Activated effector memory CD4-positive, alpha-beta T cell treated with Interleukin-2 at 50 U/mL for 16 hours (primary cell): ENCODE data around the gene ACOXL.
"Not testable (repeated sequence)": the region's sequence is repeated elsewhere in the genome, so short reads cannot be mapped to it uniquely, and the experiment has no call there.

ENCODE experiments used
- DNase-seq: peaks from one replicate; pipeline ENCODE4 v3.0.0-alpha.2; 2020

Gene ACOXL

DNA sequence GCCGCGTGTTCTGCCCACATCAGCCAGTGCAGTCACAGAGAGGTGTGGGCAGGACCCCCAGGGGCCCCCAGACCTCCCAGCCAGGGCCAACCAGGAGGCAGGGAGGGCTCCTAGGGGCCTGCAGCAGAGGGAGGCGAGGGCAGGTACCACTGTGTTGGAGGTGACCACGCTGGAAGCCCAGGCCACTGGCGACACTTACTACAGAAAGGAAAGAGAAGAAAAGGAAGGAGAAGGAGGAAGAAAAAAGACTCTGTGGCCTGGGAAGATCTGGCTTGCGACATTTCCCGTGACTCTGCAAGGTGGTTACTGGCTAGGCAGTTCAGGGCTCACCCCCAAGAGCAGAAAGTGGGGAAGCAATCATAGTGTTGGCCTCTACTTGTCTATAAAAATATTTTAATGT, 290.3 kb downstream of the ACOXL start:
- DNase-seq = no peak

DNA sequence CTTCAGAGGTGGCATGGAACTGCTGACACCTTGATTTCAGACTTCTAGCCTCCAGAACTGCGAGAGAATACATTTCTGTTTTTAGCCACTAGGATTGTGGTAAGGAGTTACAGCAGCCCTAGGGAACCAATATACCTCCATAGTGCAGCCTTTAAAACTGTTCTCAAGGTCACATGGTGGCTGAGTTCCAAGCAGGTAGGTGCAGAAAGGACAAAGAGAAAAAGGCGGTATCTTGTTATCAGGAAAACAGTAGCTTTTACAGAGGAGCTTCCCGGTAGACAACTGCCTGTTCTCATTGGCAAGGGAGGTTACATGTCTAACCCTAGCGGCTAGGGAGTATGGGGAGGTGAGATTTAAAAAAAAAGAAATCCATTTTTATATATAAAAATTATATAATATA, 292.1 kb downstream of the ACOXL start:
- no peak for DNase-seq

DNA sequence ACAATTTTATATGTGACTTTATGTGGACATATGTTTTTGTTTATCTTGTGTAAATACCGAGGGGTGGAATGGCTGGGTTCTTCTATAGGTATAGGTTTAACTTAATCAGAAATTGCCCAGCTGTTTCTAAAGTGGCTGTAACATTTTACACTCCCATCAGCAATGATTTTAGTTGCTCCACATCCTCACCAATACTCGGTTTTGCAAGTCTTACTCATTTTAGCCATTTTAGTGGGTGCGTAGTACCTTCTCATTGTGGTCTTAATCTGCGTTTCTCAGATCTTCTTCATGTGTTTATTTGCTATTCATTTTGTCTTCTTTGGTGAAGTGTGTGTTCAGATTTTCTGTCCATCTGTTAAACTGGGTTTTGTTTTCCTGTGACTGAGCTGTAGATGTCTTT, 292.9 kb downstream of the ACOXL start:
- no peak for DNase-seq

DNA sequence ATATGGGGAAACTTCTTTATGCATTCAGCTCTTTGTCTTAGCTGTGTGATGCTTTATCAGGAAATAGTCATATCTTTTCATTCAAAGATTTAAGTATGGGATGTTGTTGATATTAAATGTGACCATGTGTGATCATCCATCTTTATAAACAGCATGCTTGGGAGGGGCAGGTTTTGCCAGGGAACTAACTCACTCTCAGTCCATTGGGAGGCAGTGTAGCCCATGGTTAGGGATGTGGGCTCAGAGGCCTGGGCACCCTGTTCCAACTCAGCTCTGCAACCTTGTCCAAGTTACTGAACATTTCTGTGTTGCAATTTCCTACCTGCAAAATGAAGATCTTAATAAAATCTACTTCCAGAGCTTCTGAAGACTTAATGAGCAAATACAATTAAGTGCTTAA, 296.3 kb downstream of the ACOXL start:
- no peak for DNase-seq

DNA sequence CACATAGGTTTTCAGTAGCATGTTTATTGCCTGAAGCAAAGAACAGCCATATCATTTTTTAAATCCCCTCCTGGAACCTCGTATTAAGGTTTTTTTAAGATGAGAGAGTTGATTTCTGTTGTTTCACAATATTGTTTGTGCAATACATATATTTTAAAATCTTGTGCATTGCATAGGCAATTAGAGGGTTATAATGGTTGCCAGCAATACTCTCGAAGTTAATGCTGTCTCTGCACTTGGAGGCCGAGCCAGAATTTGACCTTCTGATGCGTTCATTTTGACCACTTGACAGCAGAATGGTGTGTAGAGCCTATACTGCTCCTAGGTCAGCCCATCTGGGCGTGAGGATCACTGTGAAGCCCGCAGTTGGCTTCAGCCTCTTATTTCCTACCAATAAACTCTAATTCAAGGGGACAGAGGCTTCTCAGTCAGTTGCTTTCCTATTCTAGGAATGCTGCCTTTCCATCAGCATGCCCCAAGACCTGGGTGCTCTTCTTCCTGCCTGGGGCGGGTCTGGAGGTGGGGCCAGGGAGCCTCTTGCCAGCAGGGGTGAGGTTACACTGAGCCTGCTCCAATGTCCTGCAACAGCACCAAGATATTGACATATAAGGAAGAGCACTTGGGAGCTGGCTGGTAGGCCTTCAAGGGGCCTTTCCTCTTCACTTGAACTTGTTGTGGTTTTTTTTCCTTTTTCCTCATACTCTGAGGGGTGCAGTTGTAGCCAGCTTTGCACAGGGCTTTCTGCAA, 297.0 kb downstream of the ACOXL start:
- DNase-seq = no peak

DNA sequence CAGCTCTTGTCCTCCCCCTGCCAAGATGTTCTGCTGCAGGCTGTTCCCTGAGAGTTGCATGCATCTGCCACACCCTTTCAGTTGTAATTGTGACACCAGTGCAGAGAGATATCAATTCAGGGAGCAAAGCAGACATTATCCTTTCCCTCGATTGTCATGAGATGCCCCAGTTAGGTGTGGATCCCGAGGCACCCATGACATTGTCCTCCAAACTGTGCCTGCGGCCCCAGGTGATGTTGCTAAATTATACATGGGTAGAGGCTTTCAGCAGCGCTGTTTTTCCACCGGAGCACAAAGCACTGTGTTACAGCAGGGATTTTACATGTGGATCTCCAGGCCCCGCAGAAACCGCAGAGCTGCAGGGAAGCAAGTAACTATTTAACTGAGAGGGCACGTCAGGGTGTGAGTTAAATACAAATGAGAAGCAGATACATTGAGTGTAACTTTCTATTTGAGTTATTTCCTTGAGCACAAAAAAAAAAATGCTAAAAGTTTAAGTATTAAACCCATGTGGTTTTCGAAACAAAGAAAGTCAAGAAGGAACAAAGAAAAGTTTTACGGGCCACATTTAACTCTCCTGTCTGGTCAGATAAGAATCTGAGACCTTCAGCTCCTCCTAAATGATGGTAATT, 298.0 kb downstream of the ACOXL start:
- no peak for DNase-seq

DNA sequence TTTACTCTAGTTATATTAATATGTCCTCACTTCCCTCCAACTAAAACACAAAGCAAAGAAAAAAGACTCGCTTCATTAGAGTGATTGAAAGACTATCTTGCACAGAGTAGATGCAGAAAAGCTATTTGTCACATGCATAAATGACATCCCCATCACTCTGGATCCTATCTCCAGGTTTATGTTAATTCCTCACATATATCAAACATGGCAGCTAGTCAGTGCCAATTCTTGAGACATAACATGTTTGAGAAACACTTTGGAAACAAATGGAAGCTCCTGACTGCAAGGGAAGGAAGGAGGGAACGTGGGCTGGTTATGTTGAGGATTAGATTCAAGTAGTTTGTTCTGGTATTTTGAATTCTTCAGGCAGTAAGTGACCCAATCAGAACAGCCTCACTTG, 298.6 kb downstream of the ACOXL start:
- no peak for DNase-seq

DNA sequence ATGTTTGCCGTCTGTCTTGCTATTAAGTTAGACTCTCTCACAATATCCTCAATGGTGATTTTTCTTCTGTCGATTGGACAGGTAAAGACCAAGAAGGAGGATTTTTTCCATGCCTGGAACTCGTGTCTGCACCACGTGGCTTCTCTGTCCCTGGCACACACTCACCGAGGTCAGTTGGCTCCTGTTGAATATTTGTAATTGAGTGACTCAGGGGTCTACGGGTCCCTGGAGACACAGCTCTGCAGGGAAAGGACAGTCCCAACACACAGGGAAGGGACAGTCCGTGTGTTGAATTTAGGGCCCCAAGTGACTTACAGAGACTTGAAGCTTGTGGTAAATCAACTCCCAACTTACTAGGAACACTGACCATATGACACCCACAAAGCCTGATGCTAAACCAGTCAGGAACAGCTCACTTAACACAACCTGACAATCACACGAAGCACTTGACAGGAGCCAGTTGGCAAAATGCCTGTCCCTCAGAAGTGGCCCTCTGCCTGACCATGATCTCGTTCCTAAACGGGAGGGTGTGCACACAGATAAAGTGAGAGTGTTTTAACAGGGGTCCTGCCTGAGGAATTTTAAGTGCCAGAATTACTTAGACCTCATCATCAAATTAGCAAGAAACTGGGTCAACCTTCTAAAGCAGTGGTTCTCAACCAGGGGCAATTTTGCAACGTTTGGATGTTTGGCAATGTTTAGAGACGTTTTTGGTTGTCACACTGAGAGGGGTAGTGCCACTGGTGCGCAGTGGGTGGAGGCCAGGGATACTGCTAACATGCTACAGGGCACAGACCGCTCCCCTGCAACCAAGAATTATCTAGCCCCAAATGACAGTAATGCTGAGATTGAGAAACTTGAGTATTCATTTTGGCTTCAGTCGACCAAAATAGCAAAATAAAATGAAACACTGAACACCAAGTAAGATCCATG, 299.4 kb downstream of the ACOXL start:
- DNase-seq = no peak

DNA sequence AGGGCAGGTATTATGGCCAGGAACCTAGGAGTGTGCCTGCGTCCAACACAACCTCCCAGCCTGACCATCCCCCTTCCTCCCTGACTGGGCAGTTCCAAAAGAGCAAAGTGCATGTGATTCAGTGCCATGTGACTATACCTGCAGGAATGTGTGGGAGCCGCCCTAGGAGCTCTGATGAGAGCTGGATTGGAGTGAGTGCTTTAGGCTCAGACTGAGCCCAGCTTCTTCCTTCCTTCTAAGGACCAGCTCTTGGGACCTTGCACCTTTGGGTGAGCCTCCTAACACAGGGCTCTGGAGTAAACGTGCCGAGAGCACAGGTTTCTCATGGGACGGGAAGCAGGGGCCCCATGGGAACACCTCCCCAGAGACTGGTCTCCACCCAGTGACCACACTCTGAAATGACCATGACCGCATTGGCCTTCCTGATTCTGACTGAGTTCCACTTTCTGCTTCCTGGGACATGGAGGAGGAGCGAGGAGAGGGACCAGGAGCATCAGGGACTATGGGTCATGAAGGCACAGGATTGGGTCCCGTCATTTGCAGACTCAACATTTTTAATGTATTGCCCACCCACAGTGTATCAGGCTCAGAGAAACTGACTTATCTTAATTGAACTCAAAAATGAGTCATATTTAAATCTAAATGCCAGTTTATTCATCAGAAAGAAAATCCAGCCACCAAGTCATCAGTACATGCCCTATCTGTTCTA, 300.5 kb downstream of the ACOXL start:
- DNase-seq = no peak

DNA sequence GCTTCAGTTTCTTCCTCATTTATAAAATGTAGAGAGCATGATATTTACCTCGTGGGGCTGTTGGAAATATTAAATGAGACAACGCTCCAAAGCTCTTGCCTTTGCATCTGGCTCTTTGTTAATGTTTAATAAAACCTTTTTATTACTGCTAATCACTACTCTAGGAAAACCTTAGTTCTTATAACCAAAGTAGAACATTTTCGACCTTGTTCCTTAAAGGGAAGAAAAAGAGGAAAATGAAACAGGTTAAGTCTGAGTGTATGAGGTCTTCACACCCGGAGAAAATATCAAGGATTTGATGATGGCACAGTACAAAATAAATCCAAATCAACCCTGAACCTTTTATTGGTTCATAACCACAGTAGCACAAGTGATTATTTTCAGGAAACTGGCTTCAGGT, 301.8 kb downstream of the ACOXL start:
- DNase-seq = no peak

DNA sequence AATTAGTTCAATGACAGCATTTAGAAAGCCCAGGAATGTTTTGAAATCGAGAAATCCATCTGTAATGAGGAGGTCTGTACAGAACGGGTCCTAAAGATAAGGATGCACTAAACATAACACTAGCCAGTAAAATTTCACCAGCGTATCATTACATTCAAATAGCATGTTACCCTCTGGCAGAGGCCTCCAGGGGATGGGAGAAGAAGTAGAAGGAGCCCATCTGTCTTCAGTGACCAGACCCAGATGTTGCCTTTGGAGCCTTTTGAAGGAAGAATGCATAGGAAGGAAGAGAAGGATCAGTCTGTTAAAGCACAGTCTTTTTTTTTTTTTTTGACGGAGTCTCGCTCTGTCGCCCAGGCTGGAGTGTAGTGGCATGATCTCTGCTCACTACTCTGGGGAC, 302.2 kb downstream of the ACOXL start:
- DNase-seq = no peak

DNA sequence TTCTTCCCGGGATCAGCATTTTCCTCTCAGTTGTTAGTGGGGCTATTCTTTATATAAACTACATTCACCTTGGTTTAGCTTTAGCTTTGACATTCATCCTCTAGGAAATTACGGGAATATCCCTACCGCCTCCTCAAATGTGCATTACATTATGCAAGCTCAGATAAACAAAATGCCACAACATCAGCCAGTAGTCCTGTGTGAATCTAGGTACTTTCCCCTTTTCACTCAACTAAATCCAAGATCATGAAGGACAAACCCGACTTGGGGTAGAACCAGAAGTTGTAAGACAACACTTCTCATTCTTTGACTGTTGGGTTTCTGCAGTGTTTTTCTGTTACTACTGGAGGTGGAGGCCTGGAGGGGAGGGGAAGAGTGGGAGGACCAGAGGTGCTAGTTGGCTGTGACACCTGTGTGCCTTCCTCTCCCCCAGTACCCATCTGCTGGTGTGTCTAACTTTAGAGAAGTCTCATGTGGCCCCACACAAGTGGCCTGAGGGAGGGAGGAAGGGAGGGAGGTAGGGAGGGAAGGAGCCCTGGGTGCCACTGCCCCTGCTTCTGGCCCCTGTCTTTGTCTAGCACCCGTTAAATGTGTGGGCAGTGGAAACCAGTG, 303.6 kb downstream of the ACOXL start:
- no peak for DNase-seq

DNA sequence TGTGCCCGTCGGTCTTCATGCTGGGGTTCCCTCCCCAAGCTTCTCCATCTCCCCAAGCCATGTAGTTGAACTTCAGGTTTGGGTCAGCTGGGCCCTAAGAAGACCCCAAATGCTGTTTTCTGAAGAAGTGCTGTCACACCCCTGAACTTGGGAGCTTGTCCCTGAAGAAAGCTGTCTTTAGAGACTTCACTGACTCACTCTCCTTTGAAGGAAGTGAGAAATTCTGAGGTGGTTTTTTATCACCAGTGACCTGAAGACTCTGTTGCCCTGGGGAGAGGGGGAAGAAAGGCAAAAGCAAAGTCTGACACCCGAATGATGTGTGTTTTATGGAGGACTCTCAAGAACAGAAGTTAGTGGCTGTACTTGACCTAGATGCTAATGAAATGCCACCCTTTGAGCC, 304.8 kb downstream of the ACOXL start:
- no peak for DNase-seq

DNA sequence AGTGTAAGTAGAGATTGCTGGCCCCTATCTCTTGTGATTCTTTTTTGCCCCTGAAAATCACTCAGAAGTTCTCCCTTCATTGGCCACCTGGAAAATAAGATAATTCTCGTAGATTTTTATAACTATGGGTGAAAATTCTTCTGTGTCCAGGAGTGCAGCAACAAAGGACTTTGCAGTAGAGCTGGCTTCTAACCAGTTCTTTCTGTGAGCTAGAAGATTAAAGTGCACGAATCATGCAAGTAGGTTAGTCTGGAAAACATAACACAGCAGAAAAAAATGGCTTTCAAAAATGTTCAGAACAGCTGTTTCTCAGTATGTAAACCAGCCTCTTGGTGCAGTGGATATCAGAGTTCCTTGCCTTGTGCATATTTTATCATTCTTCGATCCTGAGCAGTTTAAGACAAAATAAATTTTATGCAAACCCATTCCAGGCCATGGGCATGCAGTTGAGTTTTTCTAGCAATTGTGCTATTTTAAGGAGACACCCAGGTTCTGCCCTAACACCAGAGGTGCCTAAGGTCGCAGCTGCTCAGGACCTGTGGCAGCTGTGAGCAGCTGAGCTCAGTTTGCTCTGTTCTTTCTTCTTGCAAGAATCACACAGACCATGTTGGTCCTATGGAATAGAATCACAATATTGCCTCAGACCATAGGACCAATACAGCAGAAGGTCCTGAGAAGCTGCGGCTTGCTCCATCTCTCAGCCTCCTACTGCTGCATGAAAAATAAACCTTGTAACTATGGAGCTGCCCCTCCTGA, 307.4 kb downstream of the ACOXL start:
- DNase-seq = no peak

DNA sequence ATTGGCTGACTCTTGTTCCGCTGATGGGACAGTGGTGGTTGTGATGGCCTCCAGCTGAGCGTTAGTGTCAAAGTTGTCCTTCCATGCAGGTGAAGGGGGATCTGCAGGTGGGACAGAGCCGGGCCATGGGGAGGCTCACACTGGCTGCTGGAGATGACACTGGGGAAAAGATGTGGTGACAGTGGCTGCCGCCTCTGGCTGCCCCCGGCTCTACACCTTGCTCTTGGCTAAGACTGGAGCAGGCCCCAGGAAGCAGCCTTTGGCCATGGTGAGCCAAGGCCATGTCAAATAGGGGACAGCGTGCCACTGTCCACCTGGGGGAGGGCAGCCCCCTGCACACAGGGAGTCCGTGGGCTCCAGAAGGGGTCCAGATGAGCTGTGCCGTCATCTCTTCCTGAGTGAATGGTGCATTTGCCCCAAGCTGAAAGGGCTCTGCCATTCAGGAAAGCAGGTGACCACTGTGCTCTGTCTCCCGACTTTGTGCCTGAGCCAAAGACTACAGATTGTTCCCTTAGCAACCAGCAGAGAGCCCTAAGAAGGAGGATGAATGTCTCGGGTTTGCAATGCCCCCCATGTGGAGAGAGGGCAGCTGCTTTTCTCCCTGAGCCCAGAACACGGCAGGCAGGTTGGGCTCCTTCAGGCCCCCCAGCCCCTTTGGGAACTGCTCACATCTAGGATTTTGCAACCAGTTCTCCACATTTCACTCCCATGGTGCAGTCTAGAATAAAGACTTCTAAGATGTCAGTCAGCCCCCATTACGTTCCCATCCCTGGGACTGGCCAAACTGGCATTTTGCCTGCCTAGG, 309.2 kb downstream of the ACOXL start:
- no peak for DNase-seq

DNA sequence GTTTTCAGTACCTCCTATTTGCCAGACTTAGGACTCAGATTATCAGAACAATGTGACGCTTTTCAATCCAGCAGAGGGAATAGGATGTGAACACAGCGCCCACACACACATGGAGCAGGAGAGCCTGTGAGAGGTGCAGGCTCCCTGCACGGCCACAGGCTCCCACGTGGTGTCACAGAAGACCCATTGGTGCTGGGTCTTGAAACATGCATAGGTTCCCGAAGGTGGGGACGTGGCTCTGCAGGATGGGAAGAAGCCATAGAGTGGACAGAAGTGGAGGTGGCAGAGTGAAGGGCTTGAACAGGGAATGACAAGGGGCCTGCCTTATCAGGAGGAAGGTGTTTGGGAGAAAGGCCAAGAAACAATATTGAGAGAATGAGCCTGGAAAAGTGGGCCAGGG, 309.9 kb downstream of the ACOXL start:
- DNase-seq = no peak

DNA sequence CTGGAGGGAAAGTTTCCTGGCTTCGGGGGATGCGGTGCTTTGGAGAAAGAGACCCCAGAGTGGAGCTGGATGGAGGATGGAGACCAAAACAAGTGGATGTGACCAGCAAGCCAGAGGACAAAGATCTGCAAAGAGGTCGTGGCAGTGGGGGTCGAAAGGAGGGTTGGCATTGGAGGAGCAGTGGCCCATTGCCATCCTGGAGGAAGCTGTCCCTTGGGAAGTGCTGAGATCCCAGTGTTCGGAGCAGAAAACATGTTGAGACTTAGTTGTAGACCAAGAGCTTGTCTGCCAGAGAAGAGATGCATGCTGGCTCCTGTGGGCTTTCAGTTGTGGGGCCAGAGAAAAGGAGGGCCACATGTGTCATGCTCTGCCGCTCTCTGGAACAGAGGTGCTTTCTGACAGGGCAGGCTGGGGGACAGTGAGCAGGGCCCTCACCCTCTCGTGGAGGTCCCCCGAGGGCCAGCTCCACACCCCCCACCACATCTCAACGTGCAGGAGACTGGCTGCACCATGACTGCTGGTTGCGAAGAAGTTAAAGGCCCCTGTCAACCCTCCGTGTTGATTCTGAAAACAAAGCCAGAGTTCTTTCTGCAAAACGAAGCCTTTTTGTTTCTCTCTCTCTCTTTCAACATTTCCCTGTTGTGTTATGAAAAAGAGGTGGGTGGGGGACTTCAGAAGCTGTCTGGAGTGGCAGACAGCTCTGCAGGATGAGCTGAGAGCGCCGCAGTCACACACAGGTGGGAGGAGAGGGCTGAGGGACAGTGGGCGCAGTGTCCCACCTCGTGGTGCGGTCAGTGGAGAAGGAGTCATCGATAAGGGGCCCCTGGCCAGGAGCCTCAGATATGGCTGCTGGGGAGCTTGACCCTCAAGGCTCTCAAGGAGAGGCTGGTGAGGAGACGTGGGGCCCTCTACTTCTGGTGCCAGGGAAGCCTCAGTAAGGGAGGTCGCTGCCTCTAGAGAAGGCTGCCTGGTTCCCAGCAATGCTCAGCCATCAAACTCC, 310.7 kb downstream of the ACOXL start:
- DNase-seq = no peak

DNA sequence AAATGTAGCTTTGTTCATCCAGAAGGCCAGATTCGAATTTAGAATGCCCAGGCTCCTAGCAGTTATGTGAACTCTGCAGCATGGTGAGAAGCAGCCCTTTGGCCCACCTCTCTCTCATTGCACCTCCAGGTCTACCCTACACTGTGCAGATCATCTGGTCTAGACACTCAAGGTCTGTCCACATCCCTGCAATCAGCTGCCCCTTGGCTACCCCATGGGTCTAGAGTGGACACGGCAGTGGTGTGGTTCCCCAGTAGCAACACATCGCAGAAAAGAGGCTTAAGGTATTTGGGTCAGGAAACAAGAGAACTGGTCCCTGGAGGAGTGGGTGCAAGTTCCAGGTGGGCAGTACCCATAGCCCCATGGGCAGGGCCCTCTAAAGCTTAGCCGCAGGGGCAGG, 311.7 kb downstream of the ACOXL start:
- DNase-seq = no peak

DNA sequence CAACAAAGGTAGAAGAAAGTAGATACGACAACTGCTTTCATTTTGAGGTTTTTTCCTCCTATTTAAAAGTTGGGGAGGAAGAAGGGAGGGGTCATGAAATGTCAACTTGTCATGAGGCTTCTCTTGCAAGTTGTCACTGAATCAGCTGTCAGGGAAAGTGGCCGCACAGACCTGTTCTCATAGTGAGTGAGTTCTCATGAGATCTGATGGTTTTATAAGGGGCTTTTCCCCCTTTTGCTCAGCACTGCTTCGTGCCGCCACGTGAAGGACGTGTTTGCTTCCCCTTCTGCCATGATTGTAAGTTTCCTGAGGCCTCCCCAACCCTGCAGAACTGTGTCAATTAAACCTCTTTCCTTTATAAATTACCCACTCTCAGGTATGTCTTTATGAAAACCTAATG, 312.9 kb downstream of the ACOXL start:
- DNase-seq = not testable (repeated sequence)
